Prostate gland (tissue), 2 donors: ENCODE data around the gene UNC5A. TPM values are rescaled to one million over a fixed set of nuclear protein-coding genes. Genes with fewer than 3 reads are reported as not detected.

Experiments used
- DNase-seq: peaks from one replicate; pipeline ENCODE4 v3.0.0-alpha.2; 2019; ENCODE audit warnings: low spot score
- H3K27ac ChIP-seq, 2 donors: fragments of 200-600 bp; sonication (generic); 2 replicates each; pipeline ENCODE4 v1.5.1; 2017 to 2019
- H3K27me3 ChIP-seq: fragments of 200-600 bp; sonication (generic); replicated peaks from 2 replicates; pipeline ENCODE4 v1.5.1; 2019; ENCODE audit not compliant: insufficient read depth
- H3K36me3 ChIP-seq, 2 donors: fragments of 200-600 bp; sonication (generic); 1 replicate in 1 of 2; 2 replicates in 1 of 2; pipeline versions ENCODE4 v1.5.1 to v1.8.1; 2017 to 2019
- H3K4me1 ChIP-seq: fragments of 200-600 bp; sonication (generic); replicated peaks from 2 replicates; pipeline ENCODE4 v1.5.1; 2019
- H3K4me3 ChIP-seq, 2 donors: fragments of 200-600 bp; sonication (generic); 2 replicates each; pipeline ENCODE4 v1.5.1; 2017 to 2019
- H3K9me3 ChIP-seq: fragments of 200-600 bp; sonication (generic); 2 replicates; pipeline ENCODE4 v1.5.1; 2017
- CTCF ChIP-seq, 4 experiments: fragments of 200-600 bp in 2 of 4; fragments of 450-650 bp in 2 of 4; sonication (generic) in 2 of 4; IDR thresholded peaks; 1 replicate in 3 of 4; 2 replicates in 1 of 4; pipeline ENCODE4 v1.5.1; 2016 to 2019; ENCODE audit warnings: antibody characterized with exemption in 4 of 4, mild to moderate bottlenecking in 2 of 4, moderate library complexity in 2 of 4
- POLR2A ChIP-seq: fragments of 450-650 bp; IDR thresholded peaks from one replicate; pipeline ENCODE4 v1.6.1; 2016; ENCODE audit warnings: antibody characterized with exemption, mild to moderate bottlenecking
- POLR2AphosphoS5 ChIP-seq: sonication (generic); formaldehyde crosslinking; IDR thresholded peaks from one replicate; pipeline ENCODE4 v1.6.1; 2017; ENCODE audit warnings: antibody characterized with exemption
- WGBS: methylation state at CpG from one replicate; pipeline ENCODE4 v1.1.5; 2018; 5-methylcytosine and 5-hydroxymethylcytosine counted together
- intact Hi-C: fragments of 100-400 bp; cut with DNase I; formaldehyde crosslinking; loops from one replicate; pipeline ENCODE4 v1.14.2; 2022
- total RNA-seq, 2 donors: library from RNA; depleted of rRNA; stranded (reverse); fragments of >200 nt; gene quantifications; one replicate each; pipeline ENCODE4 v1.1.0, GENCODE V29; 2016

UNC5A gene
- total RNA-seq, 2 donors from 2014 or later, result 0.18 to 1.5 TPM

GRCh38 chr5:176902102-176902814 is 91.9 kb downstream of the UNC5A start:
- no peak for DNase-seq
- Histone ChIP-seq H3K27ac (no peak overlapping the region), H3K27me3 (no peaks in the 10 kb centered on the region), H3K9me3 (no peaks in the 10 kb centered on the region), H3K4me1 (no peaks in the 10 kb centered on the region), H3K4me3 (no peak overlapping the region), H3K36me3 (no peaks in the 10 kb centered on the region)
- intact Hi-C loops, result no loop called here
- 87% methylated on average over 6 of the region's 6 CpGs for WGBS
- TF ChIP-seq POLR2A, result no peak
- no peak for TF ChIP-seq POLR2AphosphoS5
- TF ChIP-seq CTCF (IDR thresholded peaks at IDR 0.05), result no peak

GRCh38 chr5:176902911-176903664 is 92.7 kb downstream of the UNC5A start:
- 87% methylated on average over 5 of the region's 5 CpGs for WGBS
- no peak for DNase-seq
- Histone ChIP-seq H3K4me3 (no peak overlapping the region), H3K9me3 (no peaks in the 10 kb centered on the region), H3K27me3 (no peaks in the 10 kb centered on the region), H3K36me3 (no peaks in the 10 kb centered on the region), H3K4me1 (no peaks in the 10 kb centered on the region), H3K27ac (no peak overlapping the region)
- TF ChIP-seq POLR2A, result no peak
- no peak for TF ChIP-seq POLR2AphosphoS5
- no peak for TF ChIP-seq CTCF (IDR thresholded peaks at IDR 0.05)
- intact Hi-C loops, result no loop called here

GRCh38 chr5:176904276-176904675 is 93.9 kb downstream of the UNC5A start:
- Histone ChIP-seq H3K4me3 (no peak overlapping the region), H3K9me3 (no peaks in the 10 kb centered on the region), H3K27me3 (no peaks in the 10 kb centered on the region), H3K36me3 (no peaks in the 10 kb centered on the region), H3K27ac (no peak overlapping the region), H3K4me1 (no peaks in the 10 kb centered on the region)
- 88% methylated on average over 3 of the region's 3 CpGs for WGBS
- TF ChIP-seq CTCF (IDR thresholded peaks at IDR 0.05) (no peak), POLR2A (no peak), POLR2AphosphoS5 (no peak)
- intact Hi-C loops, result no loop called here
- no peak for DNase-seq

GRCh38 chr5:176906126-176906525 is 95.8 kb downstream of the UNC5A start:
- no peaks in the 10 kb centered on the region for H3K9me3 ChIP-seq
- intact Hi-C loops, result no loop called here
- DNase-seq, result no peak
- H3K27me3 ChIP-seq, result no peaks in the 10 kb centered on the region
- H3K27ac ChIP-seq, result no peak overlapping the region
- H3K36me3 ChIP-seq, result no peaks in the 10 kb centered on the region
- no peak for TF ChIP-seq POLR2AphosphoS5
- TF ChIP-seq CTCF (IDR thresholded peaks at IDR 0.05), result no peak
- TF ChIP-seq POLR2A, result no peak
- no peaks in the 10 kb centered on the region for H3K4me1 ChIP-seq
- 93% methylated on average over 1 of the region's 1 CpG for WGBS
- H3K4me3 ChIP-seq, result no peak overlapping the region
